ENCODE data around the gene NAV2.

Gene NAV2

GRCh38 chr11:19821412-19821875 lies 108.8 kb downstream of the NAV2 start:
- no peak for TF ChIP-seq CTCF (IDR thresholded peaks at IDR 0.05; ENCODE audit: low read depth, low read length)
- in situ Hi-C loops (cut with HindIII; ENCODE audit: low sequenced_read_pairs): no loop called here
- DNase-seq (ENCODE audit: low read depth, low spot score): no peak

GRCh38 chr11:19821993-19822392 lies 109.4 kb downstream of the NAV2 start:
- no peak overlapping the region for H3K4me3 ChIP-seq (ENCODE audit: low read depth, low read length)
- in situ Hi-C loops (cut with HindIII; ENCODE audit: low sequenced_read_pairs): no loop called here
- DNase-seq (ENCODE audit: low read depth, low spot score): no peak
- no peak for TF ChIP-seq CTCF (IDR thresholded peaks at IDR 0.05; ENCODE audit: low read depth, low read length)

More at GRCh38 chr11:19821412-19821875, 108.8 kb downstream of the NAV2 start:
- no peak overlapping the region for H3K4me3 ChIP-seq (ENCODE audit: low read depth, low read length)

GRCh38 chr11:19822531-19822930 lies 109.9 kb downstream of the NAV2 start:
- no peak for DNase-seq (ENCODE audit: low read depth, low spot score)
- no peak for TF ChIP-seq CTCF (IDR thresholded peaks at IDR 0.05; ENCODE audit: low read depth, low read length)
- in situ Hi-C loops (cut with HindIII; ENCODE audit: low sequenced_read_pairs): no loop called here
- no peak overlapping the region for H3K4me3 ChIP-seq (ENCODE audit: low read depth, low read length)

- TF ChIP-seq CTCF (IDR thresholded peaks at IDR 0.05; ENCODE audit: low read depth, low read length): no peak
- in situ Hi-C loops (cut with HindIII; ENCODE audit: low sequenced_read_pairs): no loop called here
- H3K4me3 ChIP-seq (ENCODE audit: low read depth, low read length): no peak overlapping the region
- DNase-seq (ENCODE audit: low read depth, low spot score): no peak
These were observed 114.0 kb downstream of the NAV2 start for GRCh38 chr11:19826606-19827005.

- DNase-seq (ENCODE audit: low read depth, low spot score): peak; percentile 19
- in situ Hi-C loops (cut with HindIII; ENCODE audit: low sequenced_read_pairs): no loop called here
- TF ChIP-seq CTCF (IDR thresholded peaks at IDR 0.05; ENCODE audit: low read depth, low read length): no peak
- H3K4me3 ChIP-seq (ENCODE audit: low read depth, low read length): no peak overlapping the region
These were observed 114.9 kb downstream of the NAV2 start for GRCh38 chr11:19827399-19828135.

- TF ChIP-seq CTCF (IDR thresholded peaks at IDR 0.05; ENCODE audit: low read depth, low read length): no peak
- in situ Hi-C loops (cut with HindIII; ENCODE audit: low sequenced_read_pairs): no loop called here
- no peak overlapping the region for H3K4me3 ChIP-seq (ENCODE audit: low read depth, low read length)
- DNase-seq (ENCODE audit: low read depth, low spot score): no peak
These were observed 115.9 kb downstream of the NAV2 start for GRCh38 chr11:19828382-19829108.
